ENCODE results near the gene BABAM2.

Gene BABAM2

GRCh38 chr2:28128281-28128950, 237.9 kb downstream of the BABAM2 start:
- no peak for DNase-seq (ENCODE audit: low read depth)

GRCh38 chr2:28129955-28130695, 239.6 kb downstream of the BABAM2 start:
- DNase-seq (ENCODE audit: low read depth): peak; percentile 58

DNA sequence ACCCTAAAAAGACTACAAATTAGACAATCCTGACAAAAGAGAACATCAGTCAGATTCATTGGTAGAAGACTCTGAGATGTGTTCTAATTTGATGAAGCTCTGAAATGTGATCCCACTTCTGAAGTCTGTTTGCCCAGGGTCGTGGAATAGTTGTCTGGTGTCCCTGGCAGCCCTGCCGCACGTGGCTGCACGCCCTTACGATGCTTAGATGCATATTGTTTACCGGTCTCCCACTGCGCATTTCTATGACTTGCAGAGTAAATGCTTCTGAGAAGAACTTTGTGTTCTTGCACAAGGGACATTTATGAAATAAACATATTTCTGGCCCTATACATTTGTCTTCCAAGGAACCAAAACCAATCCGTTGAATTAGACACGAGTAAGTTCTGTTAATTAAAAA, 243.2 kb downstream of the BABAM2 start:
- no peak for DNase-seq (ENCODE audit: low read depth)

GRCh38 chr2:28134262-28134812, 243.8 kb downstream of the BABAM2 start:
- no peak for DNase-seq (ENCODE audit: low read depth)

DNA sequence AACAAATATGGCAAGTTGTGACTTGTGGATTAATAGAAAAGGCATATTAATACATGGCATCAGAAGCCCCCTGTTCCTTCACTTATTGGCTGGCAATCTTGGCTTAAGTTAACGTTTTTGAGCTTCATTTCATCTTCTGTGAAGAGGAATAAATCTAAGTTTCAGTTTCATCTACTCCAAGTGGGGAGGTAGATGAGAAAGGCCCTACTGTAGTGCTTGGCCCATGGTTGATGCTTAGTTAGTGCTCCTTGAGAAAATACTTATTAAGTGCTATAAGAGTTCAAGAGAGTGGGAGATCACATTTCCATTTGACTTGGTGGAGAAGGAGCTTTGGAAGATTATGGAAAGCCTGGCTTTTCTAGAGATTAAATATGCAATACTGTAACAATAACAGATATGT, 244.3 kb downstream of the BABAM2 start:
- DNase-seq (ENCODE audit: low read depth): no peak

DNA sequence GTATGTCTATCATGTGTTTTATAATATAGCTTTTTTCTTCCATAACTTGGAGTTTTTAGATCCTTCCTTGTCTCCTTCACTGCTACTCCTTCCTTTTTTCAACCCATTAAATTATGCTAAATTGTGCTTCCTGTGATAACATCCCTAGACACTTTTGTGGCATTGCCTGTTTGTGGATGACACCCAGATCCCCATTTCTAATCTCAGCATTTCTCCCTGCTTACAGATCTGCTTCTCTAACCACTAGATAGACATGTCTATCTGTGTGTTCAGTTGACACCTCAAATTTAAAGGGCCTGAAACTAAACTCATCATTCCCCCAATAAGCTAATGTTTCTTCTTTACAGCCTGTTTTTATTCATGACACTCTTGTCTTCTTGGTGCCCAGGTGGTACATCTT, 244.8 kb downstream of the BABAM2 start:
- DNase-seq (ENCODE audit: low read depth): no peak

DNA sequence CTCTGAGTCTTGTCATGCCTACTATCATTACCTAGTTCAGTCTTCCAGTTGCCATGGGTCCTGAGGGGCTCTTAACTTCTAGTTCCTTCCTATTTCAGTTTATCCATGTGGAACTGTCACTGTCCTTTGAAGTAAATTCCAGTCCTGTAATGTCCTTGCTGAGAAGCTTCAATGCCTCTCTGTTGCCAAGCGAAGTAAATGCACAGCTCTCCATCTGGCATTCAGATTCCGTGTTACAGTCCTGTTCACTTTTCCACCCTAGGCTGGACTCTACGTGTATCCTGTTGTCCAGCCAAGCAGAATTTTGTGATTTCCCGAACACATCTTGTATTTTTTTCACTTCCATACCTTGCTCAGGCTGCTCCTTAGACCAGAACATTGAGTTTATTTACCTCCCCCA, 245.3 kb downstream of the BABAM2 start:
- no peak for DNase-seq (ENCODE audit: low read depth)

DNA sequence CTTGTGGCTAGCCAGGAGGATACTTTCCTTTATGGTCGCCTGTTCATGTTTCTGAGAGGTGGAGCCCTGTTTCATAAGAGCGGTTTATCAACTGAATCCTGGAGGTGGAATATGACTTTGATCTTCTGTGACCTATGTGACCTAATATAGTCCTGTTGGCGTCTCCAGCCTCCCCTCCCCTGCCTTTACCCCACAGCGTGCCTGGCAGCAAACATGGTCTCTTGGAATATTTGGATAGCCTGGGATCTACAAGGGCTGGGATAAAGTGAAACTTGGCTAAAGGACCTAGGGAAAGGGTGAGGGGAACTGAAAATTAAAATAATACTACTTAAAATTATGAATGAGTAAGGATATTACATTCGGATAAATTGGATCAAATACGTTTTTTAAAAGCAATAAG, 246.0 kb downstream of the BABAM2 start:
- DNase-seq (ENCODE audit: low read depth): no peak

GRCh38 chr2:28137221-28137620, 246.7 kb downstream of the BABAM2 start:
- DNase-seq (ENCODE audit: low read depth): peak; percentile 81

DNA sequence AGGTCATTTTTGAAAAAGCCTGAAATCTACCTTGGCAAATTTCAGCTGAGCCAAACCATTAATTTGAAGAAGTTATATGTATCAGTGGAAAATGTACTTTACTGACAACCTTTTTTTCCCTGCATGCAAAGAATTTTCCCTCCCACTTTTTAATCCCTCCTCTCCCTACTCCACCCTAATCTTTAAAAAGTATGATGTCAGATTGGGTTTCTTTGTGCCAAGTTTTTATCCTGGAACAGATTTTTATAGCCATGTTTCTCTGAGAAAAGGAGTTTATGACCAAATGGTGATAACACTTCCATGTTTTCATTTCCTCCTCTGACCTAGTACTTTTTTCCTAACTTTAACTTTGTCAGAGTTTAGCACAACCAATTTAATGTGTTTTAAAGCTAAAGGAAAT, 251.9 kb downstream of the BABAM2 start:
- peak; percentile 50 for DNase-seq (ENCODE audit: low read depth)

DNA sequence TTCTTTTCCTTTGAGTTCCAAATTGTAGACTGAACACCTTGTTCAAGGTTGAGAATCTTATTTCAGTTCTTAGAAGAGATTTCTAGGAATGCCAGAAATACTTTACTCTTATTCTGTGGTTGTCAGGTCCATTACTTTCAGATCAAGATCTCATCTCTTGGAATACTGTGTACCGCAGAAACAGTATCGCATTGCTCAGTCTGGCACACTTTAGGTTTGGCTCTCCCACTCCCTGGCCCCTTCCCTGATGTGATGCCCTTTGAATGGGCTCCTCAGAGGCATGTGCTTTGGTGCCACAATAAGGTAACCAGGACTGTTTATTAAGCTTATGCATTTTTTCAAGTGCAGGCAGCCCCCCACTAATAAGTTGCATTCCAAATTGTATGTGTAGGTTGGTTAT, 257.5 kb downstream of the BABAM2 start:
- no peak for DNase-seq (ENCODE audit: low read depth)

GRCh38 chr2:28148566-28148965, 258.0 kb downstream of the BABAM2 start:
- DNase-seq (ENCODE audit: low read depth): no peak

DNA sequence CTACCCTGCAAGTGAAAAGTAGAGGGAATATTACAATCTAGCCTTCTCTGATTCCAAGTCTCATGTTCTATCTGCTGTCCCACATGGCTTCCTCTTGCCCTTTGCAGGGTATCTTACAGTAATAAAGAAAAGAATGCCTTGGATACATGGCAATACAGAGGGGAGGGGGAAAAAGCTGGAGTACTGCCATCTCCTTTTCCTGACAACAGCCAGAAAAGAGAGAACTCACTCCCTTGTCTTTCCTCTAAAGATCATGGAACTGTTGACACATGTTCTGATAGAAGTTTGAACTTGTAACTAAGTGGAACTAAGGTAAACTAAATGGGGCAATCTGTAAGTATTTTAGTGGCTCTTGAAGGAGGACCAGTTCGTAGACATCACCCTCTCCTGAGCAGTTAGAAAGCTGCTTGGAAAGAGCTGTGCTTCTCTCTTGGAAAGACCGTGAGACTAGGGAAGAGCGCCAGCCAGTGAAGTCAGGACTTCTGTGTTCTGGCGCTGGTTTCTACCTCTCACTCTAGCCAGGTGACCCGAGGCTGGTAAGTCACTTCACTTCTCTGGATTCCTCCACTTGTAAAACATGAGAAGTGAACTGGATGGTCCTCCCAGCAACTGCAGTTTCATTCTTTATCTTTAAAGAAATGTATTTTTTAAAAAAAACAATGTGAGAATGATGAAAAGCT, 259.8 kb downstream of the BABAM2 start:
- no peak for DNase-seq (ENCODE audit: low read depth)

DNA sequence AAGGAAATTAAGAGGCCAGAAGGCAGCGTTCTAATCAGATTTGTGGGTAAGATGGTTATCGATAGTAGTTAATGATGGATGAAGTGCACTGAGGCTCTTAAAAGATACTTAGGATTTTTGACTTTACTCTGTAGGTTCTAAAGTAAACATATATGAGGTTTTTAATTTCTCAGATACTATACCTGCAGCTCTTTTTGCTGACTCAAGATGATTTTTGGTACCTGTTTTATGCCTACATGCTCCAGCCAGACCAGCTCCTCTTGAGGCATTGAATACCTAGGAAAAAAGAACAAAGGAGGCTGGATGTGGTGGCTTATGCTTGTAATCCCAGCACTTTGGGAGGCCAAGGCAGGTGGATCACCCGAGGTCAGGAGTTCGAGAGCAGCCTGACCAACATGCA, 260.5 kb downstream of the BABAM2 start:
- no peak for DNase-seq (ENCODE audit: low read depth)

DNA sequence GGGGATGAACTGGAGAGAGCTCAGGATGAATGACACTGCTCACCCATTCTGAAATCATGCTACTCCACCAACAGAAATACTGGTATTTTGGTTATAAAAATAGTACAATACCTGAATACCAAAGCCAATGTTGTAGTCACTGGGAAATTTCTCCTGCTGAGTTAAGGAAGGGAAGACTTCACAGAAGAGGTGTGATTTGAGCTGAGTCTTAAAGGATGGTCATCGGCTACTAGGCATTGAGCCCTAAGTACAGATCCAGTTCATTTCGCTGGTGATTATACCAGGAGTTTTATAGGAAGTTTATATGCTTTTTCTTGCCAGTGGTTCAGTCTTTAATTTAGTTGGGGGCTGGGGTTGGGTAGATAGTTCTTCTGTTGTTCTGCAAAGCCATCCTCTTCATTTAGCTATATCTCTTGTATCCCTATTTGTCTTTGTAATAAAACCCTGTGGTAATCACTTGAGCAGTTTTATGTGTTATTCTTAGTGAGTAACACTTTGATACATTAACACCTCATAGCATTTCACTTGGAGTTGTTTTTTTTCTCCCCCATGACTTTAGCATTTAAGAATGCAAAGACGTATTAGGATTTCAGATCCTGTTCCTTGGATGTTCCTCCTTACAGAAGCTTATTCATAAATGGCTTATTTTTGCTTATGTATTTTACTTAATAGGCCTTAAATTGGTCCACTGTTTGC, 262.2 kb downstream of the BABAM2 start:
- no peak for DNase-seq (ENCODE audit: low read depth)

DNA sequence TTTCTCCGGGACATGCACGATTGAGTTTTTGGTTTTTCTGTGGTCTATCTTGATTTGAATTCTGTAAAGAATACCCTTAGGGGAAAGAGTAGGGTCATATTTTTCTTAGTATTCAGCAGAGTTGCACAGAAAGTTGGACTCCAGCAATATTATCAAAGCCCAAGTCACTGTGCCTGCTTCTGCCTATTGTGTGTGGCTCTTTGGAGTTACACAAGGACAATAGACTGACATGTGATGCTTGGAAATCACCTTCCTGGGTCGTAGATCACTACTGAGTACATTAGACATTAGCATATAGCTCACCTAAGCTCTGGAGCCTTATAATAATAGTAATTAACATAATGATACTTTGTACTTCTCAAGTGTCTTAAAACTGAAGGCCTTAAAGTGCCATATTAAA, 263.3 kb downstream of the BABAM2 start:
- DNase-seq (ENCODE audit: low read depth): no peak

DNA sequence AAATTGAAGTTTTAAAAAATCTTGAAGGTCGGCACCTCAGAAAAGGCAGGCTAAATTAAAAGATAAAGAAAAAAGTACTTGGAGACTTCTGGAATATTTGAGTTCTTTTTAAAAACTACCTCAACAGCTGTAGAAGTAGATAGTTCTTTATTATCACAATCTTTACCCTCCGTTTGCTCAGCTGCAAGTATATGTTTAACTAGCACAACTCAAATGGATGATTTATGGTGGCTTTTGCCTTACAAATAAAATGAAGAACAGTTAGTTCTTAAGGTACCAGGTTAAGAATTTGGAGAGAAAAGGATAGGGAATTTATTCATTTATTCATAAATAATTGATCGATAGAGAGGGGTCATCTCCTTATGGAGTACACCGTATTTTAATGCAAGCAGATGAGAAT, 264.6 kb downstream of the BABAM2 start:
- DNase-seq (ENCODE audit: low read depth): no peak

GRCh38 chr2:28155627-28156026, 265.1 kb downstream of the BABAM2 start:
- no peak for DNase-seq (ENCODE audit: low read depth)

DNA sequence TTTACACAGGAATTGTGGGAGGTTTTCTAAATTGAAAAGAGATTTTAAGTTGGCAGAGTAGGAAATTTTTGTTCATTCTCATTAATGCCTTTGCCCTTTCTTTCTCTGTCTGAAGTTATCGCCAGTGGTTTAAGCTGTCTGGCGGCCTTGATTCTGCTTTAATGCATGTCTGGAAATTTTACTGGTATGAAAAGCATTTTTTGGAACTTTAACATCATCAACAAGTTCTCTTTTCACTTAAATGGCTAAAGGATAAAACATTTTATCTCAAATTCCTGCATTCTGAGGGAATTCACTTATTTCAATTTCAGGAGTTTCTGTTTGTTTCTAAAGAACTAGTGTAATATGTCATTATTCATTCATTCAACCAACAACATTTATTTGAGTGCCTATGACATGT, 268.3 kb downstream of the BABAM2 start:
- no peak for DNase-seq (ENCODE audit: low read depth)

GRCh38 chr2:28160986-28161425, 270.5 kb downstream of the BABAM2 start:
- peak; percentile 96 for DNase-seq (ENCODE audit: low read depth)

- peak; percentile 42 for DNase-seq (ENCODE audit: low read depth)
Measured at GRCh38 chr2:28161466-28161865, 270.9 kb downstream of the BABAM2 start.

DNA sequence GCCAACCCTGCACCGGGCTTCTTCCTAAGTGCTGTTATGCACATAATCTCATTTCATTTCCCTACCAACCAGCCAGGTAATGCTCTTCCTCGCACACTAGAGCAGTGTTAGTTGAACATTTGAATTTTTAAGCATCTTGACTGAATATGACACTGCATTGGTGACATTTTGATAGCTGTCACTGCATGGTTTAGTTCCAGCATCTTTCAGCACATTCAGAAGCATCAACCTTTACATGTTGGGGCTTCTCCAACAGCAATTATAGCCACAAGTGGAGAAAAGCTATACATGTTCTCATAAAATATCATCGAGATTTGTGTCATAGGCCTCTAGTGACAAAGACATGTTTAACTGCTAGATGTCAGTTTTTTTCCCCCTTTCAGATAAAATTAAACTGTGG, 272.0 kb downstream of the BABAM2 start:
- no peak for DNase-seq (ENCODE audit: low read depth)

Measured in amniotic epithelial cell (primary cell).